ENCODE data around the gene TAAR2.
"Not testable (repeated sequence)": the region's sequence is repeated elsewhere in the genome, so short reads cannot be mapped to it uniquely, and the experiment has no call there.

Gene TAAR2, protein sequence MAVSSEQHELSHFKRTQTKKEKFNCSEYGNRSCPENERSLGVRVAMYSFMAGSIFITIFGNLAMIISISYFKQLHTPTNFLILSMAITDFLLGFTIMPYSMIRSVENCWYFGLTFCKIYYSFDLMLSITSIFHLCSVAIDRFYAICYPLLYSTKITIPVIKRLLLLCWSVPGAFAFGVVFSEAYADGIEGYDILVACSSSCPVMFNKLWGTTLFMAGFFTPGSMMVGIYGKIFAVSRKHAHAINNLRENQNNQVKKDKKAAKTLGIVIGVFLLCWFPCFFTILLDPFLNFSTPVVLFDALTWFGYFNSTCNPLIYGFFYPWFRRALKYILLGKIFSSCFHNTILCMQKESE

DNA sequence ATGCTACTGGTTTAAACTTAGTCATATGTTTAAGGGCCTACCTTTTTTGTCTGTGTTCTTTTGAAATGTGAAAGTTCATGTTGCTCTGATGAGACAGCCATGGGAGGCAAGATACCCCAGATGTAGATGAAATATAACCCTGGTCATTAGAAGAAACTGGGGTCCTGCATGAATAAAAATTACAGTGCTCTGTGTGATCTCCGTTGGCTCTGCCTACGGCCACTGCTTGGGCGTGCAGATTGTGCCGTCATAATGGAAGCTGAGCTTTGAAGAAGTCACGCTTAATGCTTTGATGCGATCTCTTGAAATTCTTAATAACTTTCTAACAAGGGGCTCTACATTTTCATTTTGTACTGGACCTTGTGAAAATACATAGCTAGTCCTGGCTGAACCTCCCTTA lies at the start of gene TAAR2:
Gene TAAR2, minus strand, starts transcription at position 101 of the 400 bp plus-strand sequence. Its CDS starts 0 bp downstream, at position 101.
- DNase-seq: no peak

DNA sequence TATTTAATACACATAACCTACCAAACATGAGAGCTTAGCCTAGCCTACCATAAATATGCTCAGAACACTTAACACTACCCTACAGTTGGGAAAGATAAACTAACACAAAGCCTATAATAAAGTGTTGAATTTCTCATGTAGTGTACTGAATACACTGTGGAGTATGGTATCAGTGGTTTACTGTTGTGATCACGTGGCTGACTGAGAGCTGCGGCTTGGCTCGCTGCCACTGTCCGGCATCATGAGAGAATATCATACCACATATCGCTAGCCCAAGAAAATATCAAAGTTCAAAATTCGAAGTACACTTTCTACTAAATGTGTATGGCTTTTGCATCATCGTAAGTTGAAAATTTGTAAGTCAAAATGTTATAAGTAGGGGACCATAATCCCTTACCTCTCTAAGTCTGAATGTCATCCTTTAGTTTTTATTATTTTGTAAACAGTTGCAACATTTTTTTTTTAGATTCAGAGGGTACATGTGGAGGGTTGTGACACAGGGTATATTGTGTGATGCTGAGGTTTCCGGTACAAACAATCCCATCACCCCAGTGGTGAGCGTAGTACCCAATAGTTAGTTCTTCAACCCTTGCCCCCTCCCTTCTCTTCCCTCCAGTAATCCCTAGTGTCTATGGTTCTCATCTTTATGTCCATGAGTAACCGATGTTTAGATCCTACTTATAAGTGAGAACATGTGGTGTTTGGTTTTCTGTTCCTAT lies 49.5 kb upstream of the TAAR2 start:
- DNase-seq: no peak

DNA sequence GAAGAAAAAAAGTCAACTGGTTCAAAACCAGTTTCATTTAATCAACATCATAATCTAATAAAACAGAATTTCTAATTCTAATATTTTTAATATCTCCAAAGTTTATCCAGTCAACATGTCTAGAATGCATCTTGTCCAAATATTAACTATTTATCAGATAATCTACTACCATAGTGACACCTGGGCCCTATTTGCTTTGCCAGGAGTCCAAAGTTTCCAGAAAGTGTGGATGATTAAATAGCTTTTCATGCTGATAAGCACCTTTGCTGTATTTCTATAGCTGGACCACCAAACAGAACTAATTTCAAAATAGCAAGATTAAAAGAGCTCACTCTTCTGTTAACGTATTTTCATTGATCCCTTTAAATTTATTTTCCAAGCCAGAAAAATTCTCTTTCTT lies 47.2 kb upstream of the TAAR2 start:
- no peak for DNase-seq

DNA sequence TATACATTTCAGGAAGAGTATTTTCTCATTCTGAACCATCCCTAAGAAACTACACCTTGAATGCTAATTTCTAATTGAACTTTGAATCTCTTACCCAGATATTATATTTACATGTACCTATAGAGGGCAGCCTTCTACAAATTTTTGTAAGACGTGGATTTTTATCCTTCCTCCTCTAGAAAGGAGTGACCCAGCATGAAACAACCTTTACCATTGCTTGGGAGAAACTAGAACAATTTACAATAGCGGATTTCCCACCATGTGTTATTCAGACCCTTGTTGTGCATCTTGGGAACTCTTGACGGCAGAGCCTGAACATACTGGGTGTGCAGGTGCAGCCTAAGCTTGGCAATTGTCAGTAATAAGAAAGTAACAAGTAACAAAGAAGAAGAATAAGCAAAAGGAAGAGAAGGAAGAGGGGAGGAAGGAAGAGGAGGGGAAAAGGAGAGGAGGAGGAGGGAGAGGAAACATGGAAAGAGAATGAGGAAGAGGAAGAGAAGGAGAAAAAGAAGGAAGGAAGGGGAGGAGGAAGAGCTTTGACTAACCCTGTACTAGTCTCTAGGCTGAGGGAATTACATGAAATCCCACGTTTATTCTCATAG lies 45.7 kb upstream of the TAAR2 start:
- DNase-seq: no peak

DNA sequence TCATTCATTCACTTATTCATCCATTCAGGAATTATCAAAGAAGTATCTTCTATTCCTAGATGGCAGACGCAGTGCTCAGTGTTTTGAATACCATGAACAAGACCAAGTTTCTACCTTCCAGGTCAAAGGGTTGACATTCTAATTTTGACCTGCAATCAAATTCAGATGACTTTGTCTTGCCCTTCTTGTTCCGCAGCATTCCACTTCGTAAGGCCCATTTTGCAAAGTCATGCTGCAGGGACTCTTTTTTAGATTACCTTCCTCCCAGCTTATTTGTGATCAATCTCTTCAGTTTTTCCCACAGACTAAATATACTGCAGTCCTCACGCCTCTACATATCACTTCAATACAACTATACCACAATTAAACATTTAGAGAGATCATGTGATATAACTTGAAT lies 42.0 kb upstream of the TAAR2 start:
- DNase-seq: no peak

DNA sequence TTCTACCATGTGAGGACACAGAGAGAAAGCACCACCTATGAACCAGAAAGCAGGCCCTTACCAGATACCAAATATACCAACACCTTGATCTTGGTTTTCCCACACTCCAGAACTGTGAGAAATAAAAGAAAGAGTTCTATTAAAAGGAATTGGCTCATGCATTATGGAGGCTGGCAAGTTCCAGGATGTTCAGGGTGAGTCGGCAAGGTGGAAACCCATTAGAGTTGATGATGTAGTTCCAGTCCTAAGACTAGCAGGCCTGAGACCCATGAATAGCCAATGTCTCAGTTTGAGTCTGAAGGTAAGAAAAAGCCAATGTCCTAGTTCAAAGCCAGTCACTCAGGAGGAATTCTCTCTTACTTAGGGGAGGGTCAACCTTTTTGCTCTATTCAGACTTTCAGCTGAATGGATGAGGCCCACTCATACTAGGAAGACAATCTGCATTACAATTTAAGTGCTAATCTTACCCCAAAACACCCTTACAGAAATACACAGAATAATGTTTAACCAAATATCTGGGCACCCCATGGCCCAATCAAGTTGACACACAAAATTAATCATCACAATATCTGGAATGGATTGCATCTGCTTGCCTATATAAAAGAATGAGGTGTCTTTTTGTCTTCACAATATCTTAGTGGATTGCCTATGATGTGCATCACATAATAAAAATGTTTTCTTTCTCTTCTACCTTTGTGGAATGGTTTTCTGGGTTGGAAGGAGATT lies 40.4 kb upstream of the TAAR2 start:
- DNase-seq: no peak

DNA sequence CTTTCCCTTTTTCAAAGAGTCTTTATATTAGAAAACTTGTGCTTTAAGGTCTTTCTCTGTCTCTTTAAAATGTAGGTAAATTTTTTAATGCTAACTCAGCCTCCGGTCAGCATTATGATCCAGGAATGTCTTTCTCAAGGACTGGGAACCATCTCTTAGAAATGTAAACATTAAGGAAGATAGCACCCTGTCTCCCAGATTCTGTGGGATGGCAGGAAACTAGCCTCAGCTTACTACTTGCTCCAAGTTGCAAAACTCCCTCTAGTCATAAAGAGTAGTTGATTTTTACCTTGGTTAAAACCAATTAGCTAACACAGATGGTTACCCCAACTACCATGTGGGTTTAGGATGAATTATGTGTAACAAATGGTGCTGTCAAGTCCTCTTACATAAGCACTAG lies 39.6 kb upstream of the TAAR2 start:
- no peak for DNase-seq

DNA sequence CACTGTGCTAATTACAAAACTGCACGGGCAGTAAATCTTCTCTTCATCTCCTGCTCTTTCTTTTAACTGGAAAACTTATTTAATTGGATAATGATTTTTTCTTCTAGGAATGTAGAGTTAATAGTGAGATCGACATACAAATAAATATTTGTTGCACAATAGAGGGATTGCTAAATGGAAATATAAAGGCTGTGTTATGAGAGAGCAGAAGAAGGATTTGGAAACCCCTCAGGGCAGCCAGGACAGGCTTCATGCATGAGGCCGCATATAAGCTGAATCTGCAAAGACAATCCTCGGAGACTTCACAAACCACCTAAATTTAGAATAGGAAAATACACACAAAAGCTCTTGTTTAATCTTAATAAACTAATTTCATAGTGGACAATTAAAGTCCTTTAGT lies 37.8 kb upstream of the TAAR2 start:
- no peak for DNase-seq

DNA sequence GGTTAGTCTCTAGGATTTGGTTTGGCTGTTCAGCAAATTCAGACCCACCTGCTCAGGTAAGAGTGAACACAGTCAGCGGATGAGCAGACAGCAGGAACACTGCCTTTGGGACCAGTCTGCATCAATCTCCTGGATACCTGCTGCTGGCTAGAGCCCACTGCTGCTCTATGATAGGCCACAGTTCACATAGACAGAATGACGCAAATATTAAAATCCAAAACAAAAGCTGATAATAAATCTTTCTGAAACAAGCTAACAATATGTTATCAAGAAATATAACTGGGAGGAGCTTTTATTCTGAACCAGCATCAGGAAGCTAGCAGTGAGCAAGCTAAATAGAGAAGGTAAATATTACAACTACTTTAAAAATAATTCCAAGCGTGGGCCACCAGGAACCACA lies 35.0 kb upstream of the TAAR2 start, which contains the start of gene TAAR1:
Gene TAAR1, minus strand, starts transcription at position 101 of the 400 bp plus-strand sequence. CDS start 13,179 bp downstream, outside the sequence.
- no peak for DNase-seq

DNA sequence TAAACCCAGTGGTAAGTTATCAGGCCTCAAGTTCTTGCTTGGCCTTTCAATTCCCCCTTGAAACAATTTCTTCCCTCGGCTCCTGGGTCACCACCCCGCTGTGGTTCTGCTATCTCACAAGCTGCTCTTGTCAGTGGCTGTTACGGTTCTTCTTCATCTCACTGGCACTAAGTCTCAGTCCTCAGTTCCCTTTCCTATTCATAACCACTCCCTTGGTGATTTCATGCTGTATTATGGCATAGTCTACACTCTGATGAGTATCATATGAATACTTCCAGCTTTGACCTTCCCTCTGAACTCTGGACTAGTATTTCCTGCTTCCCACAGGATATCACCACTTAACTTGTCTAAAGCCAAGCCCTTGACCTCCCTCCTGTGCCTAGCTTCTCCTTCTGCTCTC lies 27.0 kb upstream of the TAAR2 start:
- no peak for DNase-seq

DNA sequence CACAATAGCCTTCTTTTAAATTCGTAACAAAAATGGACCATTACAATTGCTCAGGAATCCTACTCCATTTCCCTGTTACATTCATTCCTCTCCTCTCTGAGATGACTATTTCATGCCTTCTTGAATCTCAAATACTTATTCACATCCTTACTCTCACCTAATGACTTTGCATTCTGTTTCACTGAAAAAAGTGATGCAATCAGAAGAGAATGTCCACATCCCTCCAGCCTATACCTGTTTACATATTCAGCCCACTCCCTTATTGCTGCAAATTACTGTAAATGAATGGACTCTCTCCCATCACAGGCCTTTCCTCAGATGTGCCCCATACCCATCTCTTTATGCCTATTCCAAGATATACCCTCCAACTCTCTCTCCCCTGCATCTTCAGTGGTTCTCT lies 26.4 kb upstream of the TAAR2 start:
- DNase-seq: no peak

DNA sequence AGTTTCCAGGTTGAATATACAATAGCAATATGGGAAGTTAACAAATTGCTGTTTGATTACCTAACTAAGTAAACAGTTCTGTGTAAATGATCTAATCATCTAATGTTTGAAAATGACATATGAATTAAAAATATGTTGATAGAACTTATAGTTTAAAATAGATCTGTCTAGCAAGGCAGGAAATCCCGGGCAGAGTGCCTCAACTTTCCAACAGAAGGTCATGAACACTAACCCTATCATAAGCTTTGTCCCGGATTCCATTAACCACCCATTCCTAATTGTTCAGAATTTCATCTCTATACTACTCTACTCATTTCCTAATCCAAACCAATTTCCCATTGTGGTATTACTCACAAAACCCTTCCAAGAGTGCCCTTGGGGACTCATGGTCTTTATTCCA lies 24.8 kb upstream of the TAAR2 start:
- no peak for DNase-seq

DNA sequence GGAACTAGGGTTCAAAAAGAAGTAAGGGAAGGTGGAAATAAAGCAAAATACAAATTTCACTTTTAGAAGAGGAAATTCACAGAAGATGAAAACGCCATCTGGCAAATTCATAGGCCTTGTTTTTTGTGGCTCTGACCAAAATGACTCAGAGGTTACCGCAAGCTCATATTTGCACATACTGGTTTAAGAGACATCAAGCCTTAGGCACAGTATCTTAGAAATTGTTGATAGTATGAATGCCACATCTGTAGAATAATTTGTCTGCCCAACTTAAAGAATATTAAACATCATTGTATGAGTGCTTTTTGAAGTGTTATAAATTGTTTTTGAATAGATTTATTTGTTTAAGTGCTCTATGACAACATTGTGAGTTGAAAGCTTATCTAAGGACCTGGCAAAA lies 24.3 kb upstream of the TAAR2 start:
- DNase-seq: no peak

DNA sequence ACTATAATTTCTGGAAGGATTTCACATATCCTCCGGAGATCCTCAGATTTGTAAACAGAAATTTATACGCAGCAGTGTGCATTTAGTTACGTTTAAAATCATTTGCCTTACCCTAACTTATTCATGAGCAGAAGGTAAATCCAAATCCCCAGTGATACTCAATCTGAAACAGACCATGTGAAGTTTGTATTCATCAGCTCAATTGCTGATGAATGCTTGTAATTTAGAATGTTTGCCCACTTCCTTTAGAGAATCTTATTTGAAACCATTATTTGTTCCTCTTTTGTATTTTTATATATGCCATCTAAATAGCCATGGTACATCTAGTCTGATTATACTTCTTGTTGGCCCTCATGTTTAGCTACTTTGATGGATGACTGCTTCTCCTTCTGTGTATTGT lies 19.5 kb upstream of the TAAR2 start:
- DNase-seq: no peak

DNA sequence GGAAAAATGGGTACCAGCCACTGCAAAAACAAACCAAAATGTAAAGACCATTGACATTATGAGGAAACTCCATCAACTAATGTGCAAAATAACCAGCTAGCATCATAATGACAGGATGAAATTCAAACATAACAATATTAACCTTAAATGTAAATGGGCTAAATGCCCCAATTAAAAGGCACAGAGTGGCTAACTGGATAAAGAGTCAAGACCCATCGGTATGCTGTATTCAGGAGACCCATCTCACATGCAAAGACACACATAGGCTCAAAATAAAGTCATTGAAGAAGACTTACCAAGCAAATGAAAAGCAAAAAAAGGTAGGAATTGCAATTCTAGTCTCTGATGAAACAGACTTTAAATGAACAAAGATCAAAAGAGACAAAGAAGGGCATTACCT lies 13.1 kb upstream of the TAAR2 start:
- not testable (repeated sequence) for DNase-seq

DNA sequence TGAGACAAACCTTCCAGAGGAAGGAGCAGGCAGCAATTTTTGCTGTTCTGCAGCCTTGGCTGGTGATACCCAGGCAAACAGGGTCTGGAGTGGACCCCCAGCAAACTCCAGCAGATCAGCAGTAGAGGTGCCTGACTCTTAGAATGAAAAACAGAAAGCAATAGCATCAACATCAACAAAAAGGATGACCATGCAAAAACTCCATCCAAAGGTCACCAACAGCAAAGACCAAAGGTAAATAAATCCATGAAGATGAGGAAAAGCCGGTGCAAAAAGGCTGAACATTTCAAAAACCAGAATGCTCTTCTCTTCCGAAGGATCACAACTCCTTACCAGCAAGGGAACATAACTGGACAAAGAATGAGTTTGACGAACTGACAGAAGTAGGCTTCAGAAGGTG lies 11.8 kb upstream of the TAAR2 start:
- not testable (repeated sequence) for DNase-seq

DNA sequence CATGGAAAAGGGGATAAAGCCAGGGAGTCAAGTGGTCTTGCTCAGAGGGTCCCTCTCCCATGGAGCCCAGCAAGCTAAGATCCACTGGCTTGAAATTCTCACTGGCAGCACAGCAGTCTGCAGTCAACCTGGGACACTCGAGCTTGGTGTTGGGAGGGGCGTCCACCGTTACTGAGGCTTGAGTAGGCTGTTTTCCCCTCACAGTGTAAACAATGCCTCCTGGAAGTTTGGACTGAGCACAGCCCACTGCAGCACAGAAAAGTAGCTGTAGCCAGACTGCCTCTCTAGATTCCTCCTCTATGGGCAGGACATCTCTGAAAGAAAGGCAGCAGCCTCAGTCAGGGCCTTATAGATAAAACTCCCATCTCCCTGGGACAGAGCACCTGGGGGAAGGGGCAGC lies 11.2 kb upstream of the TAAR2 start:
- not testable (repeated sequence) for DNase-seq

DNA sequence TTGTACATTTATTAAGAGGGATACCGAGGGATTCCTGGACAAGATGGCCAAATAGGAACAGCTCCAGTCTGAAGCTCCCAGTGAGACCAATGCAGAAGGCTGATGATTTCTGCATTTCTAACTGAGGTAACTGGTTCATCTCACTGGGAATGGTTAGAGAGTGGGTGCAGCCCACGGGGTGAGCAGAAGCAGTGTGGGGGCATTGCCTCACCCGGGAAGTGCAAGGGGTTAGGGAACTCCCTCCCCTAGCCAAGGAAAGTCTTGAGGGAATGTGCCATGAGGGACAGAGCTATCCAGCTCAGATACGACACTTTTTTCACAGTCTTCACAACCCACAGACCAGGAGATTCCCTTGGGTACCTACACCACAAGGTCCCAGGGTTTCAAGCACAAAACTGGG lies 10.7 kb upstream of the TAAR2 start:
- no peak for DNase-seq

DNA sequence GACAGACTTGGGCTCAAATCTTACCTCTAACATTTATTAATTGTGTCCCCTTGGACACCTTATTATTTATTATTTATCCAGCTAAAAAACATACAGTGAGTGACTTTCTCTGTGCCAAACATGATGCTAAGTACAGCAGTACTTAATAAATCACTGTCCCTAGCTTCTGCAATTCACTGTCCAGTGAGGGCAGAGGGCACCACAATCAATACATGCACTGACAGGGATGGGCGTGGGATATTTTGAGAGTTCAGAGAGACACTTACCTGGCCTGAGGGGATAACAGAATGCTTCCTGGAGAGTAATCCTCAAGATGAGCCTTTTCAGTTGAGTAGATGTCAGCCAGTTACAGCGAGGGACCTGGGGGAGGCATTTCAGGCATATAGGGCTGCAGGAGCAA lies 9.3 kb upstream of the TAAR2 start:
- DNase-seq: no peak

DNA sequence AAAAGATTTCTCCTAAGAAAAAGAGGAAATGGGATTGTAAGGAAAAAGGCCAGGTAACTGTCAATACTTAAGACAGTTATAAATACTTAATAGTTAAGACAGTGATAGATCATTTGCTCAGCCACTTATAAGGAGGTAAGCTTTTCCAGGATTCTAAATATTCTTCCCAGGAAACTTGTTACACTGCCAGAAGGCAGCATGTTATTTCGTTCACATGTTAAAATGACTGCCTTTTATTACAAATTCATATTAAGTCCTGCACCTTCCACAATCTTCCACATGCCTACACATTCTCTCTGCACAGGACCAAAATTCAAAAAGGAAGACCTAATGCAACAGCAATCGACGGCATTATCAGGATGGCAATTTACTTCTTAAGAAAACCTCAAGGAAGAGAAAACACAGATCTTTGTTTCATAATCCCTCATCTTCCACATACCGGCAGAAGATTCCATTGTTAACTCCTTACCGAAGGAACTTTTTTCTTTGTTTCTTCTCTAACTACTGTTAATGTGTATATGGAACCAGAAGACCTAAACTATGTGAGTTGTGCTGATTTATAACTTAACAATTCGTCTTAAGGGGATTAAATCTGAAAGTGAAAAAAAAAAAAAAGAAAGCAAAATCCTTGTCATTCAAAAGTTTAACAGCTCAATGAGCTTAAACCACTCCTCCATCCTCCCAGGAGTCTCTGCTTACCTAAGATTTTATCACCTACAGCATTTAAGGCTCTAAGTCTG lies 799 bp downstream of the TAAR2 start:
- DNase-seq: no peak

DNA sequence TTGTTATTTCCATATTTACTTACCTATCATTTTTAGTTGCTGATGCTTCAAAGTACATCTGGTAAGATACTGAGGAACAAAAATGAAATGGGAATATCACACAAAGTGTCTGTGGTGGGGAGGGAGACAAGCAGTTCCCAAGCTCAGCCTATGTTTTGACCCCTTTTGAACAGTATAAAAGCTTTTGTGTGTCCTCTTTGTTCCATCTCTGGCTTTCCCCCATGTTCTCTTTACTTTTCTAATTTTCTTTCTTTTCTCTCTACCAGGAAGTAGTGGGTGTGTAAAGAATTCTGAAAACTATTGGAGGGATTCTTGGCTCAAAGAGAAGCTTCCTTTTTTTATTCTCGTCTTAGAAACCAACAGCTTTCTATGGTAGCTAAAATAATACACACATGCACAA lies 7.4 kb downstream of the TAAR2 start:
- DNase-seq: no peak

DNA sequence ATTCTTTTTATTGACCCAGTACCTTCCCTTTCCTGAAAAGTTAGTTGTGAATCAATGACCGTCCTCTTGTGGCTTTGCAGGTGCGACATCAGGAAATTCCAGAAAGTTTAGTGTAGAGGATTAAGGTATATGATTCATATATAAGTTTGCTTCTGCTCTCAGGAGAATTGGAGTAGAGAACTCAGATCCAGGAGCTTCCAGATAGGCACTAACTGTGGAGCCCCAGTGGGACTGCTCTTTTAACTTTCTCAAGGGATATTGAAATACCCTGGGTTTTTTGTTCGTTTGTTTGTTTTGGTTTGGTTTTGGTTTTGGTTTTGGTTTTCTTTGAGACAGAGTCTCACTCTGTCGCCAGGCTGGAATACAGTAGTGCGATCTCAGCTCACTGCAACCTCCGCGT lies 9.5 kb downstream of the TAAR2 start:
- DNase-seq: no peak

Data from activated CD4-positive, alpha-beta T cell treated with anti-CD3 and anti-CD28 coated beads for 1 hour (primary cell).